Skeletal muscle cell (primary cell): Measurements from ENCODE around the gene NOG.

Experiments used
- DNase-seq: peaks from one replicate; pipeline ENCODE4 v3.0.0-alpha.2; 2010; ENCODE audit warnings: low read depth
- H3K4me3 ChIP-seq: 2 replicates; pipeline ENCODE4 v1.5.1; 2011; ENCODE audit warnings: low read depth, mild to moderate bottlenecking, control low read depth, low read length, moderate library complexity

NOG gene

DNA sequence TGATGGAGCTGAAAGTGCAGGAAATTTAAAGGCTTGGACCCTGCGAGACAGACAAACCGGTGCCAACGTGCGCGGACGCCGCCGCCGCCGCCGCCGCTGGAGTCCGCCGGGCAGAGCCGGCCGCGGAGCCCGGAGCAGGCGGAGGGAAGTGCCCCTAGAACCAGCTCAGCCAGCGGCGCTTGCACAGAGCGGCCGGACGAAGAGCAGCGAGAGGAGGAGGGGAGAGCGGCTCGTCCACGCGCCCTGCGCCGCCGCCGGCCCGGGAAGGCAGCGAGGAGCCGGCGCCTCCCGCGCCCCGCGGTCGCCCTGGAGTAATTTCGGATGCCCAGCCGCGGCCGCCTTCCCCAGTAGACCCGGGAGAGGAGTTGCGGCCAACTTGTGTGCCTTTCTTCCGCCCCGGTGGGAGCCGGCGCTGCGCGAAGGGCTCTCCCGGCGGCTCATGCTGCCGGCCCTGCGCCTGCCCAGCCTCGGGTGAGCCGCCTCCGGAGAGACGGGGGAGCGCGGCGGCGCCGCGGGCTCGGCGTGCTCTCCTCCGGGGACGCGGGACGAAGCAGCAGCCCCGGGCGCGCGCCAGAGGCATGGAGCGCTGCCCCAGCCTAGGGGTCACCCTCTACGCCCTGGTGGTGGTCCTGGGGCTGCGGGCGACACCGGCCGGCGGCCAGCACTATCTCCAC, at the start of gene NOG:
Gene NOG, plus strand, starts transcription at position 54 of the 674 bp plus-strand sequence. Its CDS starts 525 bp downstream, at position 579.
- H3K4me3 ChIP-seq: peak within 1 kb of the TSS; percentile 59
- no peak for DNase-seq

DNA sequence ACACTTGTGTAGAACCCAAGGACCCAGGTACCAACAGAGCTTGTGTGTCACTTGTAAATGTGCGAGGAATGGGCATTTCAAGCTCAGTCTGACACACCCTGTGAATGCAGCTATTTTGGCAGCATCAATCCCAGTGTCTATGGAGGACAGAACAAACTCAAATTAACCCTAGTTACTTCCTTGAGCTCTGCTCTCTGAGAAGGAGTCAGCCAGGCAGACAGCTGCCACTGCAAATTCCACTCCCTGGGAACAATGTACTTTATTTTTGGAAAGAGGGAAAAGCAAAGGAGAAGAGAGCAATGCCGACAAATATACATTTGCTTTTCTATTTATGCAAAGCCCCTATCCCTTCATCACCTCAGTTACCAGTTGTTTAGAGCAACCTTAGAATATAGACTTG, 48.4 kb upstream of the NOG start:
- H3K4me3 ChIP-seq: no peak overlapping the region
- DNase-seq: no peak

DNA sequence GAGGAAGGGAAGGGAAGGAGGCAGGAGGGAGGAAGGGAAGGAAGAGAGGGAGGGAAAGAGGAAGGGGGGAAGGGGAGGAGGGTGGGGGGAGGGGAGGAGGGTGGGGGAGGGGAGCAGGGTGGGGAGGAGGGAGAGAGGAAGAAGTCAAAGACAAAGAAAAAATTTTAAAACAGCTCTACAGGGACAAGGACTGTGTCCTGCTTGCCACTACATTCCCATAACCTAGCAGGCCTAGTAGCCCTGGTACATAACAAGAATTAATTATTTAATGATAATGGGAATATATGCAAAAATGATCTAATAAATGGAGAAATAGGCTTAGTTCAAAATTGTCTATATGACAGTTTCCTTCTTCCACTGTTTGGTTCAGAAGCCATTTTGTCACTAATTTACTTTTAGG, 47.6 kb upstream of the NOG start:
- no peak overlapping the region for H3K4me3 ChIP-seq
- DNase-seq: no peak

DNA sequence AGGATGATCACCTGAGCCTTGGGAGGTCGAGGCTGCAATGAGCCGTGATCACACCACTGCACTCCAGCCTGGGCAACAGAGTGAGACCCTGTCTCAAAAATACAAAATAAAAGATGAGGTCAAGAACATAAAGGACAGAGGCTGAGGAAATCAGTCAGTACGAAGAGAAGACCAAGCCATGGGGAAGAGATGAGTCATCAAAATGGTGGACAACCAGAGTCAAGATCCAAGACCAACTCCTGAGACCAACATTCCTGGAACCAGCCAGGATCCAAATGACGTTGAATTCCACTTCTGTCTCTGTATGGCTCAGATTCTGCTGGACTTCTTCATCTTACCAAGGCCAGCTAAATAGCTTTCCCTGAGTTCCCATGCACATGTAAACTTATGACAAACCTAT, 44.8 kb upstream of the NOG start:
- H3K4me3 ChIP-seq: no peak overlapping the region
- DNase-seq: no peak

DNA sequence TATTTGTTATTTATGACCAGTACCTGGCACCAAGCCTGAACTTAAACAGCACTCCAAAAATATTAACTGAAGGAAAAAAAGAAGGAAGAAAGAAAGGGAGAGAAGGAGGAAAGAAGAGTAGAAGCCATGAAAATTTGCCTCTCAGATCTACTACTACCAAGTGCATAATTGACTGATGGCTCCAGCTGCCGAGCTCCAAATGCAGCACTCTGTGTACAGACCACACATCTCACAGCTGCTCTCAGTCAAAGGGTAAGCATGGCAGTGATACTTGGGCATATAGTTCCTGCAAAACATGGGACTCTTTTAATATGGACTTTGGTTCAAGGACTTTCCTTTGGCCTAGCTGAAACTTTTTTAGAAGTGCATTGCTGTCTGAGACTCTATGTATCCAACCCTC, 44.0 kb upstream of the NOG start:
- no peak overlapping the region for H3K4me3 ChIP-seq
- peak; percentile 5 for DNase-seq

DNA sequence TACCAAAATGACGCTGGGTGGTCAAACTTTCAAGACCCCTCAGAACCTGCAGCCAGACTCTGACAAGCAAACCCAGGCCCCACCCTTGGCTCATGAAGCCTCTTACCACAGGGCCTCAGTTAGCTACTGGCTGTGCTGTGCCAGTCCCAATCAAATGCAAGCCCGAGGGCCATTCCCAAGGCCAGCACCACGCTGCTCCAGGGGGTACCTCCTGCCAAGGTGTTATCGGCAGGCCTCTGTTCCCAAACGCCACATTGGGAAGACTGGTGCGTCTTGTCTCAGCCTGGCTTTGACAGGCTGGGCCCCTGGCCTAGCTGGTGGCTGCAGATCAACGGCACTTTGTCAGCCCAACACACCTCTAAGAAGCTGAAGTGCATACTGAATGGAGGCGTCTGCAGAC, 35.8 kb upstream of the NOG start:
- no peak overlapping the region for H3K4me3 ChIP-seq
- DNase-seq: no peak

DNA sequence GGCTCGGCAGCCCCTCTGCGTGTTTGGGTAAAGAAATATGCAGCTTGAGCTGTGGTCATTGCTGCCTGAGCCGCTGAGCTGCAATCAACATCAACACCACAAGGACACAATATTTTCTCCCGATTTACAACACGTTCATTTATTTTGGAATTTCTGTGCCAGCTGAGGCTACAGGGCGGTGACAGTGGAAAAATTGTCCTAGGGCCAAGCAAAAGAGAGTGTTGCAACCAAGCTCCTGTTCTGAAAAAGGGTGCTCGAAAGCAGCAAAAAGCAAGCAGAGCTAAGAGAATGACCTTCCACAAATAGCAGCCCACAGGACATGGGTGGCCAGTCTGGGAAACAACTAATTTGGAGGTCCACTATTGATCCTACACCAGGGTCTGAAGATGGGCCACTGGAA, 35.4 kb upstream of the NOG start:
- H3K4me3 ChIP-seq: no peak overlapping the region
- DNase-seq: no peak

DNA sequence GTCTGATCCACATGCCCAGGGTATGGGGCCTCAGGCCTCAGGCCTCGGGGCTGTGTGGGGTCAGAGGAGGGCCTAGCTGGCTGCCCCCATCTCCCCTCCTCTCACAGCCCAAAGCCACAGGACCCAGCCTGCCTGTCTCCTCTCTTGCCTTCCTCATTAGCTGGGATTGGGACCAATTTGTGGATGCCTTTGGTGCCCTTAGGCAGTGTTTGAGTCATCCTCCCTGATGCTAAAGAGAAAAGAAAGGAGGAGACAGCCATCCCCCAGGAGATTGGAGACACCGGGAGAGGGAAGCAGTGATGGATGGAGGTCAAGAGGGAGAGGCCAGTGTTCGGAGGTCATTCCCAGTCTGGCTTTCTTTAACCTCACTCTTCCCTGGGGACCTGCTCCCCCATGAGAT, 23.3 kb upstream of the NOG start:
- H3K4me3 ChIP-seq: no peak overlapping the region
- no peak for DNase-seq

DNA sequence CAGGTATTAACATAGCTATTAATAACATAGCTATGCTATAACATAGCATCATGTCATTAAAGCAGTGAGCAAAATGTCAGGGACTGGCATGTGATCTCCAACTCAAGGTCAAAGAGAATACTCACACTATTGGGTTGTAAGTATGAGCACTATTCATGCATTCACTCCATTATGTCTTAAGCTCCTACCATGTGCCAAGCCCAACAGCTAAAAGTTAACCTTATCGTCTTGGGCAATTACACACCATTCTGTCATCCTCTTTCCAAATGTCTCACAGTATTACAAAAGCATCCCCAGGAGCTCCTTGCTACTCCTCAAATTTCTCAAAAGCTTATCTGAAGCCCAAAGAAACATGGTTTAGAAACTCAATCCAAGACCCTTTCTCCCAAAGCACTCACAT, 22.0 kb upstream of the NOG start:
- DNase-seq: no peak
- no peak overlapping the region for H3K4me3 ChIP-seq

DNA sequence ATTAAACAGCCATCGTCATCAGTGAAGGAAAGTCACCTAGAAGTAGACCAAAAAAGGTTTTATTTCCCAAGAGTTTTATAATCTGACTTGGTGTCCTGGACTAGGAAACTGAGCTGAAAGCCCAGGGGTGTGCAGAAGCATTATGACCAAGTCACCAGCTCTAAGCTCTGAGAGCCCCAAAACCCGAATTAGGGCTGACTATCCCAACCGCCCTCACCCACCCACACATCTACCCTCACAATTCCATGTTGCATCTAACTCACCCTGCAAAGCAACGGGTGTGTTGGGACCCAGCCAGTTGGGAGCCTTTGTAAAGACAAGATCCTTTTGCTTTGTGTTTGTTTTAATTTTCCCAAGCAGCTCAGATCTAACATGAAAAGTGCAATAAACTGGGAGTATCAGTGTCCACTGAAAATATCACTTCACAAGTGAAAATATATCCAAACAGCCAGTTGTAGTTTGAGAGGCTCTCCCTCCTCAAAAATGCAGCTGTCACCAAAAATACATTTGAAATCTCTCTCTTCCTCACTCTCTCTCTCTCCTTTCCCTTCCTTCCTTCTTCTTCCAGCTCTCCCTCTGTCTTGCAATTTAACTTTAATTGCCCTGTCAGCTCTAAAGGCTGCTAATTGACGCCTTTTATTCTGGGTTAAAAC, 16.2 kb upstream of the NOG start:
- H3K4me3 ChIP-seq: no peak overlapping the region
- no peak for DNase-seq

DNA sequence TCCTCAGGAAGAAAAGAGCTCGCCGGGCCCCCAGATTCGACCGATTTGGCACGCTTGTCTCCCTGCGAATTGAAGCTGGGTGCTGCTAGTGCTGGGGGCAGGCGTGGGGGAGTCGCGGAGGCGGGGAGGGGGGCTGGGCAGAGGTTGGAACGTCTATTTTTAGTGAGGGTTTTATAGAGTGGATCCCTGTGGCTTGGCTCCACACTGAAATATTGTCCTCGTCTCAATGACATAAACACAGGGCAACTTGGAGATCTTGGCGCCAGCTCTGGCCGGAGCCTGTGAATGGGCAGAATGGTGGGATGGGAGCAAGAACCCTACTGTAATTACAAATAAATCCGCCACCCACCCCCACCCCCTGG, 15.7 kb upstream of the NOG start:
- no peak overlapping the region for H3K4me3 ChIP-seq
- DNase-seq: no peak

DNA sequence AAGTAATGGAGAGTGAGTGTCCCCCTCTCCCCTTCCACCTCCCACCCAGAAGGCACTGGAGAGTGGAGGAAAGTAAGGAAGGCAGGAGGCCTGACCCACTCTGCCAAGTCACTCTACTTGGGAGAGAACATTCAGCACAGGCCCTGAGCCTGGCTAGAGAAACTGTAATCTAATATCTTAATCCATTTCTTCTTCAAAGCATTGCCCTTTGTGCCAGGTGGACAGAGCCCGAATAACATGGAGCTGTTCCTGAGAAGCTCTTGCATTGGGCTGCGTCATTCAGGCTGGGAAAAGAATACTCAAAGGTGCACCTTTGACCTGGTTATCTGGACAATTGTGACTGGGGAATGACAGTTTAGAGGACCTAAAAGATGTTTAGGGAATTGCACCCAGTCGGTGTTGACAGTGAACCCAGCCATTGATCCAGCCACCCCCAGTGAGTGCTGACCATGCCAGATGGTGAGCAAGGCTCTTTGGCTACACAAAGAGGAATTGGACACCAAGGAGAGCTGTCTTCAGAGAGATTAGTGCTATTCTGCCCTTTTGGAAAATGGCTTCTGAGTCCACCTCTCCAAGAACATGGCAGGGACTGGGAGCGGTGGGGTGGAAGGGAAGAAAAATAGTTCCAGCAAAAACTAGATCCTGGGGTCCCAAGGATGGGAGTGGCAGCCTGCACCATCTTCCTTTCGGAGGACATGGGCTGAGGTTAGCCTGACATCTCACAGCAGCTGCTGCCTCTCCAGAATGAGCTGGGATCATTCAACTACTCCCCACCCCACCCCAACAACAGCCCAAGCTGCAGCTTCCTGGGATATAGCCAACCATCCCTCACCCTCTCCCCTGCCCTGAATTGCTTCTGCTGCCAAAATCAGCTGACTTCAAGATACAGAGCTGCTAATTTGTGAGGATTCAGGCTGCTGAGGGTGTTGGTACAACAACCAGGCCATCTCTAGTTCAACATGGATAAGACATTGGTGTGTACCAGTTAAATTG, 11.6 kb upstream of the NOG start:
- no peak overlapping the region for H3K4me3 ChIP-seq
- DNase-seq: no peak

DNA sequence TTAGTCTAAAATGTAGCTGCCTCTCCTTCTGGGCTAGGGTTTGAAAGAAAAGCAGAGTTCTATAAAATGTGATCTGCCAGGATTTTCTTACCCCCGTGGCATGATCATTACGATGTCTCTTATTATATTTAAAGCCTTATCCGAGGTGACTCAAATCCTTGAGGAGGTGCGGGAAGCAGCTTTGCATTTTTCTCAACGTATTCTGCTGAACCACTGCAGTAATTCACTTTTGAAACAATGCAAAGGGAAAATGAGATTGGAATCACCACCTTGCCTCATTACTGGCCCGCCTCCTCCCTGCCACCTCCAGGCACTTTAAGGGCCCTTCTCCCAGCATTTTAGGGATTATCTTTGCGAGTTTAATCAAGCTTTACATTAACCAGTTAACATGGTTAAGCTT, 9.7 kb upstream of the NOG start:
- no peak overlapping the region for H3K4me3 ChIP-seq
- DNase-seq: no peak

DNA sequence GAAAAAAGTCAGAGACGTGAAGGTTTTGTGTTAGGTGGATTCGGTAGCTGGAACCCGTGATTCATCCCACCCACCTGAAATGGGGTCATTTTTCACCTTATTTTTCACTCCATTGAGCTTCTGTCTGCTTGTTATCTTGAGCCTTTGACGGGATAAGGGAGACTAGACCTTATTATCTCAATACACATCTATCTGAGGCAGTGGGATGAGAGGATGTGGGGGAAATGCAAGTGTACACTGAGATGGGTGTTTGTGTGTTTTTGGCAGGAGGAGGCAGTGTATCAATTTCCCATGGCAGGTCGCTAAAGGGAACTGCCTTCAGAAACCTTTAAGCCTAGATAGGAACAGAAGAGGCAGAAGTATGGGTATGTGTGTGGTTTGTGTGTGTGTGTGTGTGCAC, 6.2 kb upstream of the NOG start:
- H3K4me3 ChIP-seq: no peak overlapping the region
- DNase-seq: no peak

DNA sequence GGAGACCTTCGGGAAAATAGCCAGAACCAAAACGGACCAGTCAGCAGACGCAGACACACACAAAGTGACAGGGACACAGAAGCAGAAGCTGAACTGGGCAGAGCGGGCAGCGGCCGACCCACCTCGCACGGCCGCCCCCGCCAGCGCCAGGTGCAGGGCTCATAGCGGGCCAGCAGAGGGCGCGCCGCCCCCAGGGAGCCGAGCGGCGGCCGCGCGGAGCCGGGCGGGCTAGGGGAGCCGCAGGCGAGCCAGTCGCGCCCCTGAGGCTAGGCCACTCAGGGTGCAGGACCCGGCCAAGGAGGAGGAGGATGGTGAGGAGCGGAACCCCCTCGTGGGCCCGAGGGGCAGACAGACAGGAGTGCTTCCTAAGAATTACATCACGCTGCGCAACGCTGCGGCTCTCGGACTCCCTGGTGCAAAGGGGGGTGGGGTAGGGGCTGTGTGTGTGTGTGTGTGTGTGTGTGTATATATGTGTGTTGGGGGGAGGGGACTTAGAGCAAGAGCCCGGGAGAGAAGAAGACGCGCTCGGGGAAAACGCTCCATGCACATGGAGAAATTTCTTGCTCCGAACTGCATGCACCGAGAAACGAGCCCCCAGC, 913 bp upstream of the NOG start:
- no peak for DNase-seq
- peak overlapping the region; percentile 59 for H3K4me3 ChIP-seq

DNA sequence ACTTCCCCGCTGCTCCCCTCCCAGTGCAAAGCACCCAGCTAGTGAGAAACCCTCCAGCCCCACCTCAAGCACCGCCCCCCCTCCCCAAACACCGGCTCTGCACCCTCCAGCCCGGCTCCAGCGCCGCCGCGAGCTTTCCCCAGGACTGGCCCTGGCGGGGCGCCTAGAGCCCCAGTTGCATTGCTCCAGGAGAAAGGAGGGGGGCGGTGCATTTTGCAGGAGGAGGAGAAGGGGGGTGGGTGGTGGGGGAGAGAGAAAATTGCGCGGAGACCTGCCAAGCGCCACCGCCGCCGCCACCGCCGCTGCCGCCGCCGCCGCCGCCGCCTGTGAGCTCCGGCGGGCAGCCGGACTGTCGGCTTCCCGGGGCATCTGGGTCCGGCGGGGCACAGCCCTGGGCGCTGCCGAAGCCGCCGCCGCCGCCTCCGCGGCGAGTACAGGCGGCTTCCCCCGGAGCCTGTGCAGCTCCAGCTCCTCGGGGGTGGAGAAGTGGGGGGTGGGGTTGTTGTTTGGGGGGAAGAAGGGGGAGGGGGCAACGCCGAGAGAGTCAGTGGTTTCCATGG, 333 bp upstream of the NOG start:
- H3K4me3 ChIP-seq: peak overlapping the region; percentile 59
- no peak for DNase-seq

DNA sequence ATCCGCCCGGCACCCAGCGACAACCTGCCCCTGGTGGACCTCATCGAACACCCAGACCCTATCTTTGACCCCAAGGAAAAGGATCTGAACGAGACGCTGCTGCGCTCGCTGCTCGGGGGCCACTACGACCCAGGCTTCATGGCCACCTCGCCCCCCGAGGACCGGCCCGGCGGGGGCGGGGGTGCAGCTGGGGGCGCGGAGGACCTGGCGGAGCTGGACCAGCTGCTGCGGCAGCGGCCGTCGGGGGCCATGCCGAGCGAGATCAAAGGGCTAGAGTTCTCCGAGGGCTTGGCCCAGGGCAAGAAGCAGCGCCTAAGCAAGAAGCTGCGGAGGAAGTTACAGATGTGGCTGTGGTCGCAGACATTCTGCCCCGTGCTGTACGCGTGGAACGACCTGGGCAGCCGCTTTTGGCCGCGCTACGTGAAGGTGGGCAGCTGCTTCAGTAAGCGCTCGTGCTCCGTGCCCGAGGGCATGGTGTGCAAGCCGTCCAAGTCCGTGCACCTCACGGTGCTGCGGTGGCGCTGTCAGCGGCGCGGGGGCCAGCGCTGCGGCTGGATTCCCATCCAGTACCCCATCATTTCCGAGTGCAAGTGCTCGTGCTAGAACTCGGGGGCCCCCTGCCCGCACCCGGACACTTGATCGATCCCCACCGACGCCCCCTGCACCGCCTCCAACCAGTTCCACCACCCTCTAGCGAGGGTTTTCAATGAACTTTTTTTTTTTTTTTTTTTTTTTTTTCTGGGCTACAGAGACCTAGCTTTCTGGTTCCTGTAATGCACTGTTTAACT, 1.0 kb downstream of the NOG start:
- H3K4me3 ChIP-seq: peak overlapping the region; percentile 59
- DNase-seq: no peak

DNA sequence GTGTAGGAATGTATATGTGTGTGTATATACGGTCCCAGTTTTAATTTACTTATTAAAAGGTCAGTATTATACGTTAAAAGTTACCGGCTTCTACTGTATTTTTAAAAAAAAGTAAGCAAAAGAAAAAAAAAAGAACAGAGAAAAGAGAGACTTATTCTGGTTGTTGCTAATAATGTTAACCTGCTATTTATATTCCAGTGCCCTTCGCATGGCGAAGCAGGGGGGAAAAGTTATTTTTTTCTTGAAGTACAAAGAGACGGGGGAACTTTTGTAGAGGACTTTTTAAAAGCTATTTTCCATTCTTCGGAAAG, 1.6 kb downstream of the NOG start:
- DNase-seq: no peak
- H3K4me3 ChIP-seq: peak overlapping the region; percentile 59
